ENCODE measurements around the gene LRFN5. TPM values are rescaled to one million over a fixed set of nuclear protein-coding genes. Genes with fewer than 3 reads are reported as not detected.
"Not testable (repeated sequence)": the region's sequence is repeated elsewhere in the genome, so short reads cannot be mapped to it uniquely, and the experiment has no call there.

Gene LRFN5
- polyA plus RNA-seq, 3 donors: not detected

DNA sequence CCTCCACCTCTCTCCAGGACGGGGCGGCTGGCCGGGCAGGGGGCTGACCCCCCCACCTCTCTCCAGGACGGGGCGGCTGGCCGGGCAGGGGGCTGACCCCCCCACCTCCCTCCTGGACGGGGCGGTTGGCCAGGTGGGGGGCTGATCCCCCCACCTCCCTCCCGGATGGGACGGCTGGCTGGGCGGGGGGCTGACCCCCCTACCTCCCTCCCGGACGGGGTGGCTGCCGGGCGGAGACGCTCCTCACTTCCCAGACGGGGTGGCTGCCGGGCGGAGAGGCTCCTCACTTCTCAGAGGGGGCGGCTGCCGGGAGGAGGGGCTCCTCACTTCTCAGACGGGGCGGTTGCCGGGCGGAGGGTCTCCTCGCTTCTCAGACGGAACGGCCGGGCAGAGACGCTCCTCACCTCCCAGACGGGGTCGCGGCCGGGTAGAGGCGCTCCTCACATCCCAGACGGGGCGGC is 67.9 kb downstream of the LRFN5 start:
- peaks cover 0 to 11% (median 6%) of the 10 kb centered on the region in 7 donors for H3K9me3 Mint-ChIP-seq
- H4K20me1 ChIP-seq (ENCODE audit: insufficient read depth, low read length); H3K4me2 ChIP-seq (replicated peaks; ENCODE audit: extremely low read depth, low read length, poor library complexity, severe bottlenecking); H2AFZ ChIP-seq (ENCODE audit: insufficient read depth, low read depth, low read length, poor library complexity, severe bottlenecking); H3K4me1 Mint-ChIP-seq; intact Hi-C loops (cut with micrococcal nuclease); H3K4me3 ChIP-seq (replicated peaks in 1 of 3; ENCODE audit: low read depth in 2 of 3, low read length in 3 of 3); H3K27ac Mint-ChIP-seq; DNase-seq; H3K36me3 Mint-ChIP-seq; H3K9ac ChIP-seq (ENCODE audit: insufficient read depth, low read length, poor library complexity, severe bottlenecking); H3K9me3 ChIP-seq (replicated peaks in 1 of 2; ENCODE audit: control insufficient read depth in 1 of 2, insufficient read depth in 1 of 2, low read length in 2 of 2); H3K27ac ChIP-seq (ENCODE audit: low read depth in 1 of 2, low read length in 2 of 2); H3K36me3 ChIP-seq (replicated peaks in 1 of 2; ENCODE audit: control insufficient read depth in 1 of 2, insufficient read depth in 2 of 2, low read length in 2 of 2); H3K4me1 ChIP-seq (ENCODE audit: control insufficient read depth in 1 of 2, insufficient read depth in 2 of 2, low read length in 2 of 2); H3K79me2 ChIP-seq (ENCODE audit: insufficient read depth, low read length); H3K27me3 Mint-ChIP-seq (ENCODE audit: low read depth in 3 of 3); H3K27me3 ChIP-seq (ENCODE audit: control insufficient read depth in 2 of 2, insufficient read depth in 2 of 2, low read length in 2 of 2); H3K4me3 Mint-ChIP-seq: not testable (repeated sequence)
- 97% methylated on average over 6 of the region's 37 CpGs for WGBS (ENCODE audit: insufficient coverage)

DNA sequence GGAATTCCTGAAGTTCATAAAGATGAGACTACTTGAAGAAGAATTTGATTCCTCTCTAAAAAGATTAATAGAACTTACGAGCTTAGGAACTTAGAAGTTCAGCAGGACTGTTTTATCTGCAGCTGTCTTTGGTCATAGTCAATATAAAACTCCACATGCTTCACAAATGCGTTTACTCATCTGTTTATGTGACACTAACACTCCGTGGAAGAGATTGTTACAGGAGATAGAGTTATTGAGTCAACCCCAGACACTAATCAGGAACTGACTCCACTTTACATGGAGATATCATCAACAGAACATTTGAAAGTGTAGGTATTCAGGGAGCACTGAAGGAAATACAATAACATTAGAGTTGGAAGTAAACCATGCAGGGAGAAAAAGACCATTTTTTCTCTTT is 92.8 kb downstream of the LRFN5 start:
- H3K27ac Mint-ChIP-seq: no peak overlapping the region
- H3K4me3 Mint-ChIP-seq: no peak overlapping the region
- no peaks in the 10 kb centered on the region for H3K4me1 Mint-ChIP-seq
- WGBS (ENCODE audit: insufficient coverage): no CpG with 5 or more reads among the region's 3 CpGs
- H3K27me3 Mint-ChIP-seq (ENCODE audit: low read depth in 3 of 3): peaks cover 0 to 1% (median 0%) of the 10 kb centered on the region in 3 donors
- intact Hi-C loops (cut with micrococcal nuclease): no loop called here
- H3K9me3 Mint-ChIP-seq: peaks cover 0 to 3% (median 0%) of the 10 kb centered on the region in 7 donors
- Histone ChIP-seq H3K4me1 (ENCODE audit: control insufficient read depth in 1 of 2, insufficient read depth in 2 of 2, low read length in 2 of 2) (no peaks in the 10 kb centered on the region), H3K9me3 (replicated peaks in 1 of 2; ENCODE audit: control insufficient read depth in 1 of 2, insufficient read depth in 1 of 2, low read length in 2 of 2) (no peaks in the 10 kb centered on the region), H3K4me3 (replicated peaks in 1 of 3; ENCODE audit: low read depth in 2 of 3, low read length in 3 of 3) (no peak overlapping the region), H3K4me2 (replicated peaks; ENCODE audit: extremely low read depth, low read length, poor library complexity, severe bottlenecking) (no peak overlapping the region), H4K20me1 (ENCODE audit: insufficient read depth, low read length) (no peaks in the 10 kb centered on the region), H3K79me2 (ENCODE audit: insufficient read depth, low read length) (no peaks in the 10 kb centered on the region), H3K36me3 (replicated peaks in 1 of 2; ENCODE audit: control insufficient read depth in 1 of 2, insufficient read depth in 2 of 2, low read length in 2 of 2) (no peaks in the 10 kb centered on the region), H3K27me3 (ENCODE audit: control insufficient read depth in 2 of 2, insufficient read depth in 2 of 2, low read length in 2 of 2) (no peaks in the 10 kb centered on the region), H3K9ac (ENCODE audit: insufficient read depth, low read length, poor library complexity, severe bottlenecking) (no peak overlapping the region), H3K27ac (ENCODE audit: low read depth in 1 of 2, low read length in 2 of 2) (no peak overlapping the region), H2AFZ (ENCODE audit: insufficient read depth, low read depth, low read length, poor library complexity, severe bottlenecking) (no peak overlapping the region)
- no peak for DNase-seq
- no peaks in the 10 kb centered on the region for H3K36me3 Mint-ChIP-seq
- TF ChIP-seq, protein P1, sequence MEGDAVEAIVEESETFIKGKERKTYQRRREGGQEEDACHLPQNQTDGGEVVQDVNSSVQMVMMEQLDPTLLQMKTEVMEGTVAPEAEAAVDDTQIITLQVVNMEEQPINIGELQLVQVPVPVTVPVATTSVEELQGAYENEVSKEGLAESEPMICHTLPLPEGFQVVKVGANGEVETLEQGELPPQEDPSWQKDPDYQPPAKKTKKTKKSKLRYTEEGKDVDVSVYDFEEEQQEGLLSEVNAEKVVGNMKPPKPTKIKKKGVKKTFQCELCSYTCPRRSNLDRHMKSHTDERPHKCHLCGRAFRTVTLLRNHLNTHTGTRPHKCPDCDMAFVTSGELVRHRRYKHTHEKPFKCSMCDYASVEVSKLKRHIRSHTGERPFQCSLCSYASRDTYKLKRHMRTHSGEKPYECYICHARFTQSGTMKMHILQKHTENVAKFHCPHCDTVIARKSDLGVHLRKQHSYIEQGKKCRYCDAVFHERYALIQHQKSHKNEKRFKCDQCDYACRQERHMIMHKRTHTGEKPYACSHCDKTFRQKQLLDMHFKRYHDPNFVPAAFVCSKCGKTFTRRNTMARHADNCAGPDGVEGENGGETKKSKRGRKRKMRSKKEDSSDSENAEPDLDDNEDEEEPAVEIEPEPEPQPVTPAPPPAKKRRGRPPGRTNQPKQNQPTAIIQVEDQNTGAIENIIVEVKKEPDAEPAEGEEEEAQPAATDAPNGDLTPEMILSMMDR (IDR thresholded peaks at IDR 0.05): no peak
